IPS-18c (cell line): ENCODE measurements around the gene NKIRAS2.

ENCODE experiments used
- H3K4me3 ChIP-seq: 2 replicates; pipeline ENCODE4 v1.7.0; 2013; ENCODE audit warnings: low read depth, mild to moderate bottlenecking, low read length, moderate library complexity; ENCODE audit not compliant: insufficient read depth
- H3K9me3 ChIP-seq: one replicate; pipeline ENCODE4 v1.6.1; 2013; ENCODE audit warnings: mild to moderate bottlenecking, low read length, moderate library complexity; ENCODE audit not compliant: control insufficient read depth, insufficient read depth

NKIRAS2 gene

DNA sequence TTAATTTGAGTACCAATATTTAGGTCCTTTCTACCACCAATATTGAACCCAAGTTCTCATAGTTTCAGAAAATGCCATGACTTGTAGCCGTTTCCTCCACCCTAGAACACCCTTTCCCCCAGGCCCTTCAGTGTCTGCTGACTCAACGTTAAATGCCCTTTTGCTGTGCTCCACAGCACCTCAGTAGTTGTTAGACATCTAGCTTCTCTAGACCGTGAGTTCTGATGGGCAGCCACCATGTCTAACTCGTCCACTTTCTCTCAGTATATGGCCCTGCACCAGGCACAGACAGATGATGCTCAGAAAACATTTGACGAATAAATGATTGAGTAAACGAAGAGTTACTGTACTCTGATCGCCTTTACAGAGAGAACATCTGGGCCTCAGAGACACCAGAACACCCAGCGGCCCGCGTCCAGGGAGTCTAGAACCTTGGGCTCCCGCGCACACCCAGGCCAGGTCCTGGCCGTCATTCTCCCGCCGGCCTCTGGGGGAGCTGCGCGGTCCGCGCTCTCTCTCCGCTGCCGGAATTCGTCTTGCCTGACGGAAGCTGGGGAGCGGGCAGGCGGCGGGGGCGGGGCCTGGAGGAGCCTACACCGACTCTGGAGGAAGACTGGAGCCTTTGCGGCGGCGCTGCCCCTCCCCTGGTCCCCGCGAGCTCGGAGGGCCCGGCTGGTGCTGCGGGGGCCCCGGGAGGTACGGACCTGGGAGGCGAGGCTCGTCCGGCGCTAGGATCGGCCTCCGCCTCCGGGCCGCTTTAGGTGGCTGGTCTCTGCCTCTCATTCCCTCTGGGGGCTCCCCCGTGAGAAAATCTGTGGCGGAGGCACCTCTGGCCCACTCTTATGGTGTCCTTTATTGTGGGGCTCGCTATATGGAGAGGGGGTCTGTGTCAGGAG is at the start of gene NKIRAS2:
Gene NKIRAS2, plus strand, starts transcription at position 582 of the 896 bp plus-strand sequence. CDS start 1,488 bp downstream, outside the sequence.
- no peaks in the 10 kb centered on the region for H3K9me3 ChIP-seq
- H3K4me3 ChIP-seq: peak within 1 kb of the TSS; percentile 93

DNA sequence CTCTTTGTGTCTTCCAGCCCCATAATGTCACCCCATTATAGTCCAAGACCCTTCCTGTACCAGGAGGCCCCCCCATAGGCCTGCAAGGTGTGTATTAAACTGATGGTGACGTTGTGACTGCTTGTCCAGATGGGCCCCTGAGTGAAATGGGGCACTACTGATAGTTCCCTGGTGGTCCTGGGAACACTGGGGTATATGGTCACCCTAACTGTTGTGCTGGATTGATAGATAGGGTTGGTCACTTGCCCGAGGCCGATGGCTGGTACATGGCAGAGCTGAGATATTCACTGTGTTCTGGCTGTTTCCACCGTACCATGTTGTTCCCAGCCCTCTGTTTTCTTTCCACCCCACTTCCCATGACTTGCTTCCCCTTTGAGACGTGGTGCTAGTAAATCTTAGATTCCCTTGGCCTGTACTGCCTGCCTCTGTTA is 49.0 kb upstream of the NKIRAS2 start:
- H3K4me3 ChIP-seq: peak overlapping the region; percentile 0; the same call in 1 of the 2 replicates
- H3K9me3 ChIP-seq: no peaks in the 10 kb centered on the region

DNA sequence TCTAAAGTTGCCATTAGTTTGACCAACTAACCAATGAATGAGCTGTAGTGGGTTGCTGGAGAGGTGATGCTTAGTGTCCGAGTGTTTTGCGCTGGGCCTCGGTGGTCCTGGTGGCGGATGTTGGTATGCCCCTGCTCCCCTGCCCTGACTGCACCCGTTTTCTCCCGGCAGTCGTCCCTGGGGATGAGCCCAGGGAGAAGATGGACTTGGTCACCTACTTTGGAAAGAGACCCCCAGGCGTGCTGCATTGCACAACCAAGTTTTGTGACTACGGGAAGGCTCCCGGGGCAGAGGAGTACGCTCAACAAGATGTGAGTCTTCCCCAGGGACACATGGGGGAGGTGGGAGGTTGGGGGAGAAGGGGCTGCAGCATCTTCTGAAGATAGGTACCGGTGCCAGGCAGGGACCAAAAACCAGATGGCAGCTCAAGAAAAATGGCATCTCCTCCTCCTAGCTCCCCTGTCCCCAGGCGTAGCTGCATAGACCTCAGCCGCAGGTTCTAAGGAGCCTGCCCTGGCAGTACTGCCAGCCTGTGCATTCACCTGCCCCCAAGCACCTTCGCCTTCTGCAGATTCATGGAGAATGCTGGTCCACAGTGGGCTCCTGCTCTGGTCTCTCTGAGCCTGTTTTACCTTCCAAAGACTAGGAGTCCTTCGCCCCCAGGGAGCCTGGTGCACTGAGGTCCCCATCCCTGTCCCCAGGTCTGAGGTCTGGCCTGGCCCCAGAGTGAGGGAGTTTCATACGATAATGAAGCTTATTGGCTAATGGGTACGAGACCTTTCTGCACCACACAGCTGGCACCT is 48.0 kb upstream of the NKIRAS2 start:
- H3K9me3 ChIP-seq: no peaks in the 10 kb centered on the region
- H3K4me3 ChIP-seq: no peak overlapping the region

DNA sequence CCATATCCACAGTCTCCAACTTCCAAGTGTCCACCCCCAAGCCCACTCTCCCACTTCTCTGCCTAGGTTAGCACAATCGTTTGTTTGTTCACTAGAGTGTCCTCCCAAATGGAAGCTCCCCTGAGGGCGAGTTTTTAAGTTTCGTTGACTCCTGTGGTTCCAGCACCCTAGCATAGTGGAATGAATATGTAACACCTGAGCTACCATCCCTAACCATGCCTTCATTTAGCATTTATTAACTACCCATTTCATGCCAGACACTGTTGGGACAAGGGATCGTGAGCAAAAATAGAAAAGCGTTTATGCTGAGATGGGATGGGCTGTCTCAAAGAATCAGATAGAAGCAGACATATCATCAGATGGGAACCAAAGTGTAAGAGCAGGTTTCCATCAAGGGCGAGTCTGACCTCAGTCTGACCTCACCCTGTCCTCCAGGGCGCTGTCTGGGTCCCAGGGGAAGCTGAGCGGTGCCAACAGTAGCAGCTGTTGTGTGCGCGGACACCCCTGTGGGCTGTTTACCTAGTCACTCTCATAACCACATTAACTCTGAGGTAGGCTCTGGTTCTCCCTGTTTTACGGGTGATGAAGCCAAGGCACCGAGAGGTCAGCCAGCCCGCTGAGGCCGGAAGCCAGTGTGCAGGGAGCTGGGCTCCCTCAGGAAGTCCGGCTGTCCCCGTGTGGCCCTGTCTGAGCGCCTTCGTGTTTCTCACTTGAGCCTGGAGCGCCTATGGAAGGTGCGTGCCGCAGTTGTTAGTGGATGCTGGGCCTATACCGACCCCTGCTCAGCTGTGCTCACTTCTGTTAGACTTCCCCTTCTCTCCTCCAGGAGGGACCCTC is 47.1 kb upstream of the NKIRAS2 start:
- no peak overlapping the region for H3K4me3 ChIP-seq

DNA sequence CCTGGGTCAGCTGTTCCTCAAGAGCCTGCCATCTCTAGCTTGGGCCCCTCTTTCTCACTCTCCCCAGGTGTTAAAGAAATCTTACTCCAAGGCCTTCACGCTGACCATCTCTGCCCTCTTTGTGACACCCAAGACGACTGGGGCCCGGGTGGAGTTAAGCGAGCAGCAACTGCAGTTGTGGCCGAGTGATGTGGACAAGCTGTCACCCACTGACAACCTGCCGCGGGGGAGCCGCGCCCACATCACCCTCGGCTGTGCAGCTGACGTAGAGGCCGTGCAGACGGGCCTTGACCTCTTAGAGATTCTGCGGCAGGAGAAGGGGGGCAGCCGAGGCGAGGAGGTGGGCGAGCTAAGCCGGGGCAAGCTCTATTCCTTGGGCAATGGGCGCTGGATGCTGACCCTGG is 46.5 kb upstream of the NKIRAS2 start:
- no peaks in the 10 kb centered on the region for H3K9me3 ChIP-seq

More for the DNA sequence above, 47.1 kb upstream of the NKIRAS2 start:
- no peaks in the 10 kb centered on the region for H3K9me3 ChIP-seq

DNA sequence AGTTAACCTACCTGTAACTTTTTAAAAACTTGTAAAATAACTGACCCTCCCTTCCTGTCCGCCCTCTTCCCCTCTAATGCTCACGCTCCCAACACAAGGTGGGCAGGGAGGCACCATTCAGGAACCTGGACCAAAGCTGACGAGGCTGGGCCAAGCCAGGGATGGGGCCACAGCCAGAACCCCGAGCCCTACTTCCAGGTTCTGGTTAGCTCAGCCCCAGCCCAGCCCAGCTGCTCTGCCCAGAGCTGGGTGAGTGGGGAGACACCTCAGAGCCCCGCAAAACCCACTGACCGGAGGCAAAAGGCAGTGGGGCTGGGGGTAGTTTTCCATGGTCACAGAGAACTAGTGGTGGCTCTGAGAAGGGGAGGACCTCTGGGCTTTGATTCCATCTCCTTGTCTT is 45.9 kb upstream of the NKIRAS2 start:
- no peak overlapping the region for H3K4me3 ChIP-seq
- no peaks in the 10 kb centered on the region for H3K9me3 ChIP-seq

More for the DNA sequence above, 46.5 kb upstream of the NKIRAS2 start:
- no peak overlapping the region for H3K4me3 ChIP-seq

DNA sequence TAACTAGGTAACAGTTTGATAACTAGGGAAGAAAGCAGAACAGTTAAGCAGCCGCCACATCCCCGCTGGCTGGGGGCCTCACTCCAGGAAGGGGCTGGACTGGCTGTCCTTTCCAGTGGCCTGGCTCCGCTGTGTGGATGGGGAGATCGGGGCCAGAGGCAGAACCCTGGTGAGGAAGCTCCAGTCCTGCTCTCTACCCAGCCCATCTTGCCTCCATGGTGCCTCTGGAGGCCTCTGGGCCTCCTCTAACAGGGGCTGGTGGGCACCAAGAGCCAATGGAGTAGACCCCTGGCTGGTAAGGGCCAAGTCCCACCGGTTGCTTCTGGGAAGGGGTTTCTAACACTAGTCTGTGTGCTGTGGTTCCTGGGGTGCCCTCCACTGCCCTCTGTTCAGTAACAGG is 45.2 kb upstream of the NKIRAS2 start:
- no peaks in the 10 kb centered on the region for H3K9me3 ChIP-seq
- no peak overlapping the region for H3K4me3 ChIP-seq

DNA sequence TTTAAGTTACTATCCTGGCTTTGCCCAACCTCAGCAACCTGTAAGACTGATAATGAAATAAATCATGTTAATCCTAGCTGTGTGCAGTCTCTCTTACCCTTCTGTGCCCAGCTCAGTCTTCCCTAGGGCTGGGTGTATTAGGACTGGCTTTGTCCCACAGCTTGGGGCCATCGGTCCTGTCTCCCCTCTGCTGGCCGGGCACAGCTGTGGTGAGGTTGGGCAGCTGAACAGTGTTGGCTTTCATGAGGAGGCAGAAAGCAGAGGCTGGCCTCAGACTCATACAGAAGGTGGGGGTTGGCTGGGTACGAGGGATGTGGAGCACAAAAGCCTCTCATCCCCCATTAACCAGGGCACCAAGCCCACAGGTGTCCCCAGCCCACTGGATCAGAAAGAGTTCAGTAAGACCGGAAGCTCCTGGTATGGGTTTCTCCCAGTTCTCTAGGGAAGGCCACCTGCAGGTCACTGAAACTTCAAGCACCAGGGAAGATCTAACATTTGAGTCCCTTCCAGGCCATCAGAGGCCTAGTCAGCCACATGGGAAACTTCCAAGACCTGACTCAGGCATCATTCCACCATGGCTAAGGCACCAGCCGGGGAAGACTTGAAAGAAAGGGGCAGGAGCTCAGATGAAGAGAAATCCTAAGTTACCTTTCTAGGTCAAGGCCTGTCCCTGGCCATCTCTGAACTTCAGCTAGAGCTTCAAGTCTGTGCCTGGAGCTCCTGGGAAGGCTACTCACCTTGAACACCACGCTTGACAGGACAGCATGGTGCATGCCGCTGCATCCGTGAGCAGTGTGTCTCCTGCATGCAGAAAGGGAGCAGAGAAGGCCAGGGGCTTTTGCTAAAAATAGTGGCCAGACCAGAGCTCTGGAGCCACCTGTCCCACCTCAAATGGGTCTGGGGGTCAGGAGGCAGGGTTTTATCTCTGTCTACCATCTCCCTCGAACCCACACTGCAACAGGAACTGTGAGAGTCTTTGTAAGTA is 44.5 kb upstream of the NKIRAS2 start:
- Histone ChIP-seq H3K9me3 (no peaks in the 10 kb centered on the region), H3K4me3 (no peak overlapping the region)

DNA sequence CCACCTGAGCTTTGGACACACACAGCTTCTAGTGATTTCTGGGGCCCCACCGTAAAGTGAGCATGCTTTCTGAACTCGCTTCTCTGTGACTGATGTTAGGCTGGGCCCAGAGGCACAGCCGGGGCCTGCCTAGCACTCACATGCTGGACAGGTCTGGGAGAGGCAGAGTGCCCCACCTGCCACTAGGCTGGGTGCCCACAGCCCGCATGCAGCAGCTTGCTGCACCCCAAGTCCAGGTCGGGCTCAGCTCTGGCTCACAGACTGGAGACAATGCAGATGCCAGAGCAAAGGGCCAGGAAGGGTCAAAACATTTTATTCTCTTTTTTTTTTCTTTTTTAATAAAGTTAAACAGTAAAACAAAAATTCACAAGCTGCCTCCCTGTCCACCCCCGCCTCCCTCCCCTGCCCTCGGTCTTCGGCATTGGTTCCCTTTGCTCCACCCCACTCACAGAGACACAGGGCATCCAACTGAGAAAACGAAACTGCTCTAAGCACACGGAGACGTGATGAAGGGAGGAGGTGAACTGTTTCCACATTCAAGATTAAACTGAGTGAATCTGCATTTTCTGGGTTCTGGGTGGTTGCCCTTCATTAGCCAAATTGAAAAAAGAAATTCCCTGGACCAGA is 43.6 kb upstream of the NKIRAS2 start:
- H3K4me3 ChIP-seq: no peak overlapping the region
- H3K9me3 ChIP-seq: no peaks in the 10 kb centered on the region

DNA sequence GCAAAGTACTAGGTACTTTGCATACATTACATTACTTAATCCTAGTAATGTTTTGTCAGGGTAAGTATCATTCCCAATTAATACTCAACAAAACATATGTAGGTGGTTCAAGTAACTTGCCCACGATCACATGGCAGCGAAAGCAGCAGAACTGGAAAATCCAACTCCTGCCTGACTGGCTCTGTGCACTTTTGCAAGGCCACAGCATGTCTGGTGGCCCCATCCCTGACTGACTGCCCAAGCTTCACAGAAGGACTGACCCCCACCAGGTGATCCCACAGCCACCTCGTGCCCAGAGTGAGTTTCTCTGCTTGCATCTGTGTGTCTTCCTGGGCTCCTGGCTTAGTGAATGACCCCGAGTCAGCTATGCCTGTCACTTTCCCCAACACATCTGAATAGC is 41.9 kb upstream of the NKIRAS2 start:
- Histone ChIP-seq H3K9me3 (no peaks in the 10 kb centered on the region), H3K4me3 (no peak overlapping the region)

DNA sequence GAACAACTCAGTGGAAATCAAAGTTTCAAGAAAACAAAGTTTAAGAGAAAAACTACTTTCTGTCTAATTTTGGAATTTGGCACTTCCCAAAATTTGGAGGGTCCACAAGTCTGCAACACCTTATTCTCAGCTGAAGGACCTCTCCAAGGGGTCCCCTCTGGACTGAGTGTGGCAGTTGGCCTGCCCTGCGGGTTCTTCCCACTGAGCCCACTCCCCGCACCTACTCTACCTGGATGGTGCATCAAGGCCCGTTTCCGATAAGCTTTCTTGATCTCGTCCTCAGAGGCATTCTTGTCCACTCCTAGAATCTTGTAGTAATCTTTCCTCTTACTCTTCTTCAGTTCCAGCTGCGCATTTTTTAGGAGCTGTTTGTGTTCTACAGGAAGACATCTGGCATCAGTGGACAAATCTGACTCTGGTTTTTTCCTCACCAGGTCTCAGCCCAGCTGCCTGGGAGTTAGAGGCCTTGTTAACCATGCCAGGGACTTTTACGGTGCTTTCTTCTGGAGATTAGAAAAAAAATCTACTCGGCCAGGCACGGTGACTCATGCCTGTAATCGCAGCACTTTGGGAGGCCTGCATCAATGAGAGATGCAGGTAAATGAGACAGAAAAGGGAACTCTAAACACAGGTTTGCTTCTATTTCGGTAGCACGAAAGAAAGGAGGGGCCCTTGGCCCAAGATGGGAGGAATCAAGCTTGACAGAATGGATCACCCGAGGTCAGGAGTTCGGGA is 37.7 kb upstream of the NKIRAS2 start:
- H3K4me3 ChIP-seq: no peak overlapping the region
- no peaks in the 10 kb centered on the region for H3K9me3 ChIP-seq

DNA sequence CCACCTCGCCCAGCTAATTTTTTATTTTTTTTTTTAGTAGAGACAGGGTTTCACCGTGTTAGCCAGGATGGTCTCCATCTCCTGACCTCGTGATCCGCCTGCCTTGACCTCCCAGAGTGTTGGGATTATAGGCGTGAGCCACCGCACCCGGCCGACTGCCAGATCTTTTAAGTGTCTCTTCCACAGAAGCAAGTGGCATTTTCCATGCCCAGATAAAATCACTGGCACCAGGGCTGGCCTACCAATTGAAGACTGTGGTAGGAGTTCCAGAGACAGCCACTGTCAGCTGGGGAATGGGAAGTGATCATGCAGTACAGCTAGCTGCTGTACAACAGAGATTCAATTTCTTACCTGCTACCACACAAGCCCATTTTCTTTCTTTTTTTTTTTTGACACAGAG is 35.4 kb upstream of the NKIRAS2 start:
- Histone ChIP-seq H3K4me3 (no peak overlapping the region), H3K9me3 (no peaks in the 10 kb centered on the region)

DNA sequence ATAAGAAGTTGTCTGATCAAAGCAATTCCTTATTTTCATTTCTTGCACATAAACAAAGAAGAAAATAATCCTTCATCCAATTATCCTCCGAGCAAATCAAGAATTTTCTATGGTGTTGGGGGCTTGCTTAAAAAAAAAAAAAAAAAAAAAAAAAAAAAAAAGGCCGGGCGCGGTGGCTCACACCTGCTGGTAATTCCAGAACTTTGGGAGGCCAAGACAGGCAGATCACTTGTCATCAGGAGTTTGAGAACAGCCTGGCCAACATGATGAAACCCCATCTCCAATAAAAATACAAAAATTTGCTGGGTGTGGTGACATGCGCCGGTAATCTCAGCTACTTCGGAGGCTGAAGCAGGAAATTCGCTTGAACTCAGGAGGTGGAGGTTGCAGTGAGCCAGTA is 34.0 kb upstream of the NKIRAS2 start:
- no peak overlapping the region for H3K4me3 ChIP-seq

DNA sequence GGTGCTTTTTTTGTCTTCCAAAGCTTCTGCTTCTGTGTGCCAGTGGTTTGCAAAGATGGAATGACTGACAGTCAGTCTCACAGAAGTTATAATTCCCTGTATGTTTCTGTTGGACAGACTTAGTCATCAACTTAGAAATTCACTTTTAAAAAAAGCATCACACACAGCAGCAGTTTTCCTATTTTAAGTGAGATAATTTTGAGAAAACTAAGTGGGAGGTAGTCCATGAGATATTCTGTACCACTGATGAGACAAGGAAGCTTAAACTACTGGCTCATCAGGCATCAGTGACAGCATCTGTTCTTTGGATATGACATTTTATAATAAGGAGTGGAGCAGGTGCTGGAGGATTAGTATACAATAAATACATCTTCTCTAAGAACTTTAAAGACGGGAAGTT is 33.3 kb upstream of the NKIRAS2 start:
- H3K4me3 ChIP-seq: no peak overlapping the region
- H3K9me3 ChIP-seq: no peaks in the 10 kb centered on the region

More for the DNA sequence above, 34.0 kb upstream of the NKIRAS2 start:
- H3K9me3 ChIP-seq: no peaks in the 10 kb centered on the region

DNA sequence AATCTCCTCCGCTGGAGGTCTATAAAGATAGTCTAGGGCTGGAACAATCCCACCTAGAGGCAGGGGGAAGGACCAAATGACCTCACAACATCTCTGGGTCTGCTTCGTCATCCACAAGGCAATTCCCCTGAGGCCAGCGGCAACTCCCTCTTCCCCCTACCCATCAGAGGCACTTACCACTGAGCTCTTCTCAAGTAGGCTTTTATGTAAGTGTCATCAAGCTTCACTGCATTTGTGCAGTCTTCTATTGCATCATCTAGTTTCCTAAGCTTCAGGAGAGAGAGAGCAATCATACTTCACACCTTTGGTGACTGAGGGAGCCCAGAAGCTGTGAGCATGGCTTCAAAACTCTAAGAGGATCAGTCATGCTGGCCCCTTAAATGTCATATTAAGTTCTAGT is 32.2 kb upstream of the NKIRAS2 start:
- Histone ChIP-seq H3K4me3 (no peak overlapping the region), H3K9me3 (no peaks in the 10 kb centered on the region)
